Calu3 (cell line): ENCODE measurements around the gene UHRF2. TPM values are rescaled to one million over a fixed set of nuclear protein-coding genes. Genes with fewer than 3 reads are reported as not detected.

ENCODE experiments used
- BruUV-seq: library from RNA; stranded (reverse); fragments of 400-500 nt; replicated peaks from 2 replicates; lab custom pipeline; 2021; lab: Mats Ljungman, UMichigan
- CTCF ChIA-PET: fragments of 300-600 bp; sonication (Branson Sonifier 250); formaldehyde crosslinking; loops from one replicate; lab custom pipeline; 2022; ENCODE audit warnings: antibody characterized with exemption; lab: Charles Lee
- DNase-seq: peaks from one replicate; pipeline ENCODE4 v3.0.0; 2022
- H3K27ac Mint-ChIP-seq: one replicate; pipeline ENCODE4 v1.8.0; 2022; ENCODE audit warnings: mixed read lengths; ENCODE audit not compliant: unreplicated experiment
- H3K27me3 Mint-ChIP-seq: one replicate; pipeline ENCODE4 v1.8.0; 2022; ENCODE audit warnings: mixed read lengths; ENCODE audit not compliant: unreplicated experiment
- H3K36me3 Mint-ChIP-seq: one replicate; pipeline ENCODE4 v1.8.0; 2022; ENCODE audit warnings: mild to moderate bottlenecking, moderate library complexity, mixed read lengths; ENCODE audit not compliant: insufficient read depth, unreplicated experiment
- H3K4me1 Mint-ChIP-seq: one replicate; pipeline ENCODE4 v1.8.0; 2022; ENCODE audit warnings: mild to moderate bottlenecking, low read depth, mixed read lengths; ENCODE audit not compliant: unreplicated experiment
- H3K4me3 Mint-ChIP-seq: one replicate; pipeline ENCODE4 v1.8.0; 2022; ENCODE audit warnings: mild to moderate bottlenecking, low read depth, moderate library complexity, mixed read lengths; ENCODE audit not compliant: unreplicated experiment
- H3K9me3 Mint-ChIP-seq: one replicate; pipeline ENCODE4 v1.8.0; 2022; ENCODE audit warnings: low read depth, mixed read lengths; ENCODE audit not compliant: unreplicated experiment
- CTCF ChIP-seq: fragments of 200-600 bp; IDR thresholded peaks from one replicate; pipeline ENCODE4 v1.8.0; 2022; ENCODE audit warnings: antibody characterized with exemption; ENCODE audit not compliant: unreplicated experiment
- intact Hi-C: fragments of 100-400 bp; cut with micrococcal nuclease; formaldehyde crosslinking; loops from one replicate; pipeline ENCODE4 v1.10.0; 2022; ENCODE audit not compliant: unreplicated experiment
- total RNA-seq: library from RNA; stranded (reverse); gene quantifications from 2 replicates; pipeline ENCODE4 v1.2.3, GENCODE V29; 2022

The UHRF2 gene
- total RNA-seq, 1 experiment from 2014 or later: 38.4 TPM

- BruUV-seq: no TSS peak
- no peaks in the 10 kb centered on the region for H3K27me3 Mint-ChIP-seq
- TF ChIP-seq CTCF: no peak
- no peaks in the 10 kb centered on the region for H3K4me1 Mint-ChIP-seq
- intact Hi-C loops: no loop called here
- H3K4me3 Mint-ChIP-seq: no peak overlapping the region
- CTCF ChIA-PET: no interaction called here
- H3K27ac Mint-ChIP-seq: no peak overlapping the region
- H3K9me3 Mint-ChIP-seq: no peaks in the 10 kb centered on the region
- no peak for DNase-seq
- H3K36me3 Mint-ChIP-seq: no peaks in the 10 kb centered on the region
Observed at GRCh38 chr9:6512085-6512657, 99.2 kb downstream of the UHRF2 start.

- BruUV-seq: no TSS peak
- no peak for TF ChIP-seq CTCF
- DNase-seq: no peak
- Mint-ChIP-seq H3K9me3 (no peaks in the 10 kb centered on the region), H3K4me3 (no peak overlapping the region), H3K4me1 (no peaks in the 10 kb centered on the region), H3K27me3 (no peaks in the 10 kb centered on the region), H3K27ac (no peak overlapping the region), H3K36me3 (no peaks in the 10 kb centered on the region)
- intact Hi-C loops: no loop called here
- CTCF ChIA-PET: interaction anchor here (0.5 kb wide), 1 partner anchor 14 kb away, joined by 6 read pairs; no protein-coding TSS in a partner anchor
Observed at GRCh38 chr9:6522263-6522662, 109.3 kb downstream of the UHRF2 start.

- no TSS peak for BruUV-seq
- H3K9me3 Mint-ChIP-seq: no peaks in the 10 kb centered on the region
- no peaks in the 10 kb centered on the region for H3K4me1 Mint-ChIP-seq
- no peaks in the 10 kb centered on the region for H3K27me3 Mint-ChIP-seq
- TF ChIP-seq CTCF: no peak
- H3K4me3 Mint-ChIP-seq: no peak overlapping the region
- no peak for DNase-seq
- no peaks in the 10 kb centered on the region for H3K36me3 Mint-ChIP-seq
- no peak overlapping the region for H3K27ac Mint-ChIP-seq
- CTCF ChIA-PET: interaction anchor here (0.6 kb wide), 1 partner anchor 9 kb away, joined by 4 read pairs; no protein-coding TSS in a partner anchor
- intact Hi-C loops: no loop called here
Observed at GRCh38 chr9:6525326-6526045, 112.5 kb downstream of the UHRF2 start.

GRCh38 chr9:6535594-6535993, 122.6 kb downstream of the UHRF2 start:
- no peaks in the 10 kb centered on the region for H3K27me3 Mint-ChIP-seq
- intact Hi-C loops: no loop called here
- no peaks in the 10 kb centered on the region for H3K9me3 Mint-ChIP-seq
- CTCF ChIA-PET: no interaction called here
- H3K36me3 Mint-ChIP-seq: no peaks in the 10 kb centered on the region
- TF ChIP-seq CTCF: no peak
- no peaks in the 10 kb centered on the region for H3K4me1 Mint-ChIP-seq
- H3K4me3 Mint-ChIP-seq: no peak overlapping the region
- no peak for DNase-seq
- no peak overlapping the region for H3K27ac Mint-ChIP-seq
- BruUV-seq: no TSS peak
